GM18868 (cell line): ENCODE data around the gene KRT40.

Experiments
- ATAC-seq: cut with Tn5 transposase; IDR thresholded peaks from one replicate; pipeline ENCODE4 v1.9.1; 2021; ENCODE audit warnings: mild to moderate bottlenecking, moderate library complexity; ENCODE audit not compliant: unreplicated experiment

KRT40 gene

GRCh38 chr17:40997361-40997760 is 13.2 kb upstream of the KRT40 start:
- no peak for ATAC-seq

- no peak for ATAC-seq
These were observed 12.7 kb upstream of the KRT40 start for GRCh38 chr17:40996829-40997228.

GRCh38 chr17:40995116-40995515 is 11.0 kb upstream of the KRT40 start:
- ATAC-seq, result no peak

GRCh38 chr17:40993839-40994238 is 9.7 kb upstream of the KRT40 start, which contains the start of gene KRTAP3-3:
Gene KRTAP3-3 (minus strand): TSS chr17:40994164. CDS start chr17:40994097, 67 bp downstream.
- ATAC-seq, result no peak

- ATAC-seq, result no peak
These were observed 9.0 kb upstream of the KRT40 start for GRCh38 chr17:40993084-40993483.

- no peak for ATAC-seq
These were observed 8.5 kb upstream of the KRT40 start for GRCh38 chr17:40992666-40993065.

GRCh38 chr17:40986920-40987319 is 2.8 kb upstream of the KRT40 start:
- ATAC-seq, result no peak

- no peak for ATAC-seq
These were observed 3.0 kb downstream of the KRT40 start for GRCh38 chr17:40981115-40981514.

GRCh38 chr17:40980596-40980995 is 3.5 kb downstream of the KRT40 start:
- no peak for ATAC-seq

GRCh38 chr17:40980117-40980516 is 4.0 kb downstream of the KRT40 start:
- no peak for ATAC-seq

GRCh38 chr17:40978575-40979151 is 5.5 kb downstream of the KRT40 start:
- no peak for ATAC-seq

GRCh38 chr17:40975516-40975915 is 8.6 kb downstream of the KRT40 start:
- no peak for ATAC-seq

- ATAC-seq, result no peak
These were observed 9.8 kb downstream of the KRT40 start for GRCh38 chr17:40974366-40974765.

- no peak for ATAC-seq
These were observed 16.5 kb downstream of the KRT40 start for GRCh38 chr17:40967582-40967981.

GRCh38 chr17:40966848-40967247 is 17.3 kb downstream of the KRT40 start, which contains the start of gene KRT39:
Gene KRT39 (minus strand): TSS chr17:40966948. CDS start chr17:40966856, 92 bp downstream.
- ATAC-seq, result no peak

- no peak for ATAC-seq
These were observed 20.3 kb downstream of the KRT40 start for GRCh38 chr17:40963838-40964237.

GRCh38 chr17:40962059-40962561 is 22.0 kb downstream of the KRT40 start:
- no peak for ATAC-seq

GRCh38 chr17:40961591-40961990 is 22.5 kb downstream of the KRT40 start:
- ATAC-seq, result no peak

- ATAC-seq, result no peak
These were observed 24.0 kb downstream of the KRT40 start for GRCh38 chr17:40960144-40960543.

- no peak for ATAC-seq
These were observed 25.8 kb downstream of the KRT40 start for GRCh38 chr17:40958086-40958953.

GRCh38 chr17:40956401-40957254 is 27.5 kb downstream of the KRT40 start:
- ATAC-seq, result no peak
